ENCODE results near the gene PLAC8.
"Not testable (repeated sequence)": the region's sequence is repeated elsewhere in the genome, so short reads cannot be mapped to it uniquely, and the experiment has no call there.

The PLAC8 gene

GRCh38 chr4:83111751-83112141 lies 2.8 kb downstream of the PLAC8 start:
- H3K27me3 ChIP-seq (ENCODE audit: control insufficient read depth, insufficient read depth, low read length); H3K36me3 ChIP-seq (ENCODE audit: insufficient read depth, low read length); H3K4me3 ChIP-seq (ENCODE audit: low read length); H3K9me3 ChIP-seq (replicated peaks; ENCODE audit: low read length); H3K4me2 ChIP-seq (ENCODE audit: low read length); H3K9ac ChIP-seq (ENCODE audit: low read depth, low read length): not testable (repeated sequence)
- peaks cover 18% of the 10 kb centered on the region for H3K4me1 ChIP-seq (ENCODE audit: control insufficient read depth, insufficient read depth, low read length)

- Histone ChIP-seq H3K9me3 (replicated peaks; ENCODE audit: low read length) (no peaks in the 10 kb centered on the region), H3K4me2 (ENCODE audit: low read length) (no peak overlapping the region), H3K36me3 (ENCODE audit: insufficient read depth, low read length) (no peaks in the 10 kb centered on the region), H3K4me3 (ENCODE audit: low read length) (no peak overlapping the region), H3K4me1 (ENCODE audit: control insufficient read depth, insufficient read depth, low read length) (peaks cover 18% of the 10 kb centered on the region), H3K9ac (ENCODE audit: low read depth, low read length) (no peak overlapping the region), H3K27me3 (ENCODE audit: control insufficient read depth, insufficient read depth, low read length) (no peaks in the 10 kb centered on the region)
Observed at GRCh38 chr4:83110970-83111750, 3.4 kb downstream of the PLAC8 start.

GRCh38 chr4:83110223-83110945 lies 4.1 kb downstream of the PLAC8 start:
- Histone ChIP-seq H3K9ac (ENCODE audit: low read depth, low read length) (peak overlapping the region; percentile 61), H3K4me1 (ENCODE audit: control insufficient read depth, insufficient read depth, low read length) (peaks cover 16% of the 10 kb centered on the region)

GRCh38 chr4:83109480-83110222 lies 4.9 kb downstream of the PLAC8 start:
- H3K27me3 ChIP-seq (ENCODE audit: control insufficient read depth, insufficient read depth, low read length), result no peaks in the 10 kb centered on the region
- H3K4me1 ChIP-seq (ENCODE audit: control insufficient read depth, insufficient read depth, low read length), result peaks cover 8% of the 10 kb centered on the region
- peak overlapping the region; percentile 61 for H3K9ac ChIP-seq (ENCODE audit: low read depth, low read length)
- H3K36me3 ChIP-seq (ENCODE audit: insufficient read depth, low read length), result no peaks in the 10 kb centered on the region
- peak overlapping the region; percentile 70 for H3K4me3 ChIP-seq (ENCODE audit: low read length)
- H3K9me3 ChIP-seq (replicated peaks; ENCODE audit: low read length), result no peaks in the 10 kb centered on the region
- H3K4me2 ChIP-seq (ENCODE audit: low read length), result peak overlapping the region; percentile 87

More at GRCh38 chr4:83110223-83110945, 4.1 kb downstream of the PLAC8 start:
- Histone ChIP-seq H3K36me3 (ENCODE audit: insufficient read depth, low read length) (no peaks in the 10 kb centered on the region), H3K27me3 (ENCODE audit: control insufficient read depth, insufficient read depth, low read length) (no peaks in the 10 kb centered on the region), H3K4me2 (ENCODE audit: low read length) (peak overlapping the region; percentile 87), H3K9me3 (replicated peaks; ENCODE audit: low read length) (no peaks in the 10 kb centered on the region), H3K4me3 (ENCODE audit: low read length) (peak overlapping the region; percentile 70)

- Histone ChIP-seq H3K9ac (ENCODE audit: low read depth, low read length) (no peak overlapping the region), H3K36me3 (ENCODE audit: insufficient read depth, low read length) (no peaks in the 10 kb centered on the region), H3K4me2 (ENCODE audit: low read length) (no peak overlapping the region), H3K27me3 (ENCODE audit: control insufficient read depth, insufficient read depth, low read length) (no peaks in the 10 kb centered on the region), H3K4me1 (ENCODE audit: control insufficient read depth, insufficient read depth, low read length) (peaks cover 6% of the 10 kb centered on the region), H3K4me3 (ENCODE audit: low read length) (no peak overlapping the region), H3K9me3 (replicated peaks; ENCODE audit: low read length) (no peaks in the 10 kb centered on the region)
Observed at GRCh38 chr4:83108101-83108861, 6.2 kb downstream of the PLAC8 start.

GRCh38 chr4:83107631-83108030 lies 6.9 kb downstream of the PLAC8 start:
- H3K4me1 ChIP-seq (ENCODE audit: control insufficient read depth, insufficient read depth, low read length), result peaks cover 3% of the 10 kb centered on the region
- H3K4me2 ChIP-seq (ENCODE audit: low read length), result no peak overlapping the region
- no peaks in the 10 kb centered on the region for H3K9me3 ChIP-seq (replicated peaks; ENCODE audit: low read length)
- no peaks in the 10 kb centered on the region for H3K27me3 ChIP-seq (ENCODE audit: control insufficient read depth, insufficient read depth, low read length)
- no peak overlapping the region for H3K9ac ChIP-seq (ENCODE audit: low read depth, low read length)
- H3K36me3 ChIP-seq (ENCODE audit: insufficient read depth, low read length), result no peaks in the 10 kb centered on the region
- H3K4me3 ChIP-seq (ENCODE audit: low read length), result no peak overlapping the region

GRCh38 chr4:83104991-83105390 lies 9.5 kb downstream of the PLAC8 start:
- H3K9me3 ChIP-seq (replicated peaks; ENCODE audit: low read length), result no peaks in the 10 kb centered on the region
- H3K4me2 ChIP-seq (ENCODE audit: low read length), result no peak overlapping the region
- H3K27me3 ChIP-seq (ENCODE audit: control insufficient read depth, insufficient read depth, low read length), result no peaks in the 10 kb centered on the region
- H3K36me3 ChIP-seq (ENCODE audit: insufficient read depth, low read length), result no peaks in the 10 kb centered on the region
- no peak overlapping the region for H3K9ac ChIP-seq (ENCODE audit: low read depth, low read length)
- no peaks in the 10 kb centered on the region for H3K4me1 ChIP-seq (ENCODE audit: control insufficient read depth, insufficient read depth, low read length)
- no peak overlapping the region for H3K4me3 ChIP-seq (ENCODE audit: low read length)

GRCh38 chr4:83096397-83096796 lies 18.1 kb downstream of the PLAC8 start:
- H3K9ac ChIP-seq (ENCODE audit: low read depth, low read length), result no peak overlapping the region
- no peaks in the 10 kb centered on the region for H3K4me1 ChIP-seq (ENCODE audit: control insufficient read depth, insufficient read depth, low read length)
- H3K9me3 ChIP-seq (replicated peaks; ENCODE audit: low read length), result no peaks in the 10 kb centered on the region
- H3K27me3 ChIP-seq (ENCODE audit: control insufficient read depth, insufficient read depth, low read length), result peaks cover 2% of the 10 kb centered on the region
- H3K4me2 ChIP-seq (ENCODE audit: low read length), result no peak overlapping the region
- no peak overlapping the region for H3K4me3 ChIP-seq (ENCODE audit: low read length)
- no peaks in the 10 kb centered on the region for H3K36me3 ChIP-seq (ENCODE audit: insufficient read depth, low read length)

- H3K4me2 ChIP-seq (ENCODE audit: low read length), result no peak overlapping the region
- no peaks in the 10 kb centered on the region for H3K4me1 ChIP-seq (ENCODE audit: control insufficient read depth, insufficient read depth, low read length)
- no peak overlapping the region for H3K9ac ChIP-seq (ENCODE audit: low read depth, low read length)
- H3K36me3 ChIP-seq (ENCODE audit: insufficient read depth, low read length), result no peaks in the 10 kb centered on the region
- peaks cover 7% of the 10 kb centered on the region for H3K27me3 ChIP-seq (ENCODE audit: control insufficient read depth, insufficient read depth, low read length)
- H3K4me3 ChIP-seq (ENCODE audit: low read length), result no peak overlapping the region
- no peaks in the 10 kb centered on the region for H3K9me3 ChIP-seq (replicated peaks; ENCODE audit: low read length)
Observed at GRCh38 chr4:83093060-83093640, 21.4 kb downstream of the PLAC8 start.

- Histone ChIP-seq H3K27me3 (ENCODE audit: control insufficient read depth, insufficient read depth, low read length) (peaks cover 7% of the 10 kb centered on the region), H3K4me2 (ENCODE audit: low read length) (no peak overlapping the region), H3K4me1 (ENCODE audit: control insufficient read depth, insufficient read depth, low read length) (no peaks in the 10 kb centered on the region), H3K9me3 (replicated peaks; ENCODE audit: low read length) (no peaks in the 10 kb centered on the region), H3K4me3 (ENCODE audit: low read length) (no peak overlapping the region), H3K9ac (ENCODE audit: low read depth, low read length) (no peak overlapping the region), H3K36me3 (ENCODE audit: insufficient read depth, low read length) (no peaks in the 10 kb centered on the region)
Observed at GRCh38 chr4:83089410-83090157, 24.9 kb downstream of the PLAC8 start.
